Liver (tissue), 3 donors: Measurements from ENCODE around the gene ANKRD6.

Experiments
- ATF3 ChIP-seq: IDR thresholded peaks from 2 replicates; pipeline ENCODE4 v1.6.1; 2016; ENCODE audit warnings: antibody characterized with exemption
- FOXA1 ChIP-seq: IDR thresholded peaks from 2 replicates; pipeline ENCODE4 v1.6.1; 2016; ENCODE audit warnings: antibody characterized with exemption
- GABPA ChIP-seq, 2 donors: IDR thresholded peaks in 1 of 2; conservative IDR thresholded peaks in 1 of 2; 2 replicates each; pipeline ENCODE4 v1.6.1; 2016; ENCODE audit warnings: antibody characterized with exemption in 2 of 2, mild to moderate bottlenecking in 1 of 2, moderate library complexity in 1 of 2
- HNF4A ChIP-seq, 2 donors: conservative IDR thresholded peaks; 2 replicates each; pipeline ENCODE4 v1.6.1; 2016; ENCODE audit warnings: antibody characterized with exemption in 2 of 2, mild to moderate bottlenecking in 2 of 2
- HNF4G ChIP-seq: IDR thresholded peaks from 2 replicates; pipeline ENCODE4 v1.6.1; 2016; ENCODE audit warnings: antibody characterized with exemption
- RAD21 ChIP-seq, 2 donors: IDR thresholded peaks; 2 replicates each; pipeline ENCODE4 v1.6.1; 2016; ENCODE audit warnings: antibody characterized with exemption in 2 of 2, mild to moderate bottlenecking in 2 of 2
- REST ChIP-seq: IDR thresholded peaks from 2 replicates; pipeline ENCODE4 v1.6.1; 2016; ENCODE audit warnings: antibody characterized with exemption, mild to moderate bottlenecking
- SP1 ChIP-seq: IDR thresholded peaks from 2 replicates; pipeline ENCODE4 v1.6.1; 2018; ENCODE audit warnings: antibody characterized with exemption, mild to moderate bottlenecking
- TAF1 ChIP-seq: conservative IDR thresholded peaks from 2 replicates; pipeline ENCODE4 v1.6.1; 2016; ENCODE audit warnings: antibody characterized with exemption, mild to moderate bottlenecking
- YY1 ChIP-seq: IDR thresholded peaks from 2 replicates; pipeline ENCODE4 v1.6.1; 2016; ENCODE audit warnings: antibody characterized with exemption, mild to moderate bottlenecking
- TF ChIP-seq, protein P1 (sequence below): fragments of 150-350 bp; IDR thresholded peaks from 2 replicates; pipeline ENCODE4 v1.5.1; 2017; ENCODE audit warnings: improper control_type of control experiment, low read depth, low read length; ENCODE audit not compliant: missing input control
- donor health status: healthy.
- donor health status: healthy.

DNA sequence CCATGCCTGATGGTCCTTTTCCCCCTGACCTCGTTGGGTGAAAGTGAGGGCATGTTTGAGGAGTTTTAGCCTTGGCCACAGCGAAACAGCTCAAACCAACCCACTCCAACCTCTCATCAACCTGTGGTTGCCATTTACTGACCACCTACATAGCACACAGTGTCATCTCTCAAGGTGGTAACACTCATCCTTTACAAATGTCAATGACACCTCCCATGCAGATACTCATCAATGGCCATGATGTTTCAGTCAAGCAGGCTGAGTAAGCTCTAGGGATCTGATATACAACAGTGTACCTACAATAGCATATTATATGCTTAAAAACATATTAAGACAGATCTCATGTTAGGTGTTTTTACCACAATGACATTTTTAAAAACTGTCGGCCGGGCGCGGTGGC lies 30.2 kb upstream of the ANKRD6 start:
- TF ChIP-seq REST (no peak), GABPA (IDR thresholded peaks at IDR 0.05 in 1 of 2, conservative IDR thresholded peaks at IDR 0.05 in 1 of 2) (no peak), HNF4G (no peak), RAD21 (IDR thresholded peaks at IDR 0.05) (no peak), SP1 (no peak), YY1 (no peak), HNF4A (conservative IDR thresholded peaks at IDR 0.05) (no peak), TAF1 (no peak), FOXA1 (no peak), ATF3 (no peak)
- TF ChIP-seq, protein P1, sequence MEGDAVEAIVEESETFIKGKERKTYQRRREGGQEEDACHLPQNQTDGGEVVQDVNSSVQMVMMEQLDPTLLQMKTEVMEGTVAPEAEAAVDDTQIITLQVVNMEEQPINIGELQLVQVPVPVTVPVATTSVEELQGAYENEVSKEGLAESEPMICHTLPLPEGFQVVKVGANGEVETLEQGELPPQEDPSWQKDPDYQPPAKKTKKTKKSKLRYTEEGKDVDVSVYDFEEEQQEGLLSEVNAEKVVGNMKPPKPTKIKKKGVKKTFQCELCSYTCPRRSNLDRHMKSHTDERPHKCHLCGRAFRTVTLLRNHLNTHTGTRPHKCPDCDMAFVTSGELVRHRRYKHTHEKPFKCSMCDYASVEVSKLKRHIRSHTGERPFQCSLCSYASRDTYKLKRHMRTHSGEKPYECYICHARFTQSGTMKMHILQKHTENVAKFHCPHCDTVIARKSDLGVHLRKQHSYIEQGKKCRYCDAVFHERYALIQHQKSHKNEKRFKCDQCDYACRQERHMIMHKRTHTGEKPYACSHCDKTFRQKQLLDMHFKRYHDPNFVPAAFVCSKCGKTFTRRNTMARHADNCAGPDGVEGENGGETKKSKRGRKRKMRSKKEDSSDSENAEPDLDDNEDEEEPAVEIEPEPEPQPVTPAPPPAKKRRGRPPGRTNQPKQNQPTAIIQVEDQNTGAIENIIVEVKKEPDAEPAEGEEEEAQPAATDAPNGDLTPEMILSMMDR, result no peak
